ENCODE measurements around the gene NFIA. TPM values are rescaled to one million over a fixed set of nuclear protein-coding genes. Genes with fewer than 3 reads are reported as not detected.
"Not testable (repeated sequence)": the region's sequence is repeated elsewhere in the genome, so short reads cannot be mapped to it uniquely, and the experiment has no call there.

Gene NFIA
- total RNA-seq, 3 donors from 2014 or later, result 2.7 to 6.9 (median 5.8) TPM

- Mint-ChIP-seq H3K4me3 (no peak overlapping the region), H3K9me3 (no peaks in the 10 kb centered on the region), H3K27me3 (ENCODE audit: low read depth) (no peaks in the 10 kb centered on the region), H3K4me1 (ENCODE audit: low read depth) (peaks cover 9% of the 10 kb centered on the region), H3K36me3 (ENCODE audit: insufficient read depth) (no peaks in the 10 kb centered on the region)
- DNase-seq, result peak; percentile 58
- ATAC-seq, result peak; percentile 87
Observed at GRCh38 chr1:61453111-61453961, 371.0 kb downstream of the NFIA start.

DNA sequence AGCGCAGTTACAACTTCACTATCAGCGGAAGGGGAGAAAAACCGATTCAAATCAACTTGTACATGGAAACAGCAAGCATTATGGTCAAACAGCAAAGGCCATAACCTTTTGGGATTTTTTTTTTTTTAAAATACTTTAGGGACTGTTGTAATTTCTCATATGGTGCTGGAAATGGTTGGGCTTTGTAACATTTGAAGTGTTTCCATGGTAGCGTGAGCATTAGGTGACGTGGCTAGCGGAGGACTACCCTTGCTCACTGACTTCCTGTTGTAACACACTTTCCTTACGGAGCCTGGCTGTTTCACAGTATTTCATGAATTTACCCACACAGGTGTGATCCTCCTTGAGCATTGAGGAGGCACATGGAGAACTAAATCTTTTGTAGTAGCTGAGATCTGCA is 373.0 kb downstream of the NFIA start:
- H3K36me3 Mint-ChIP-seq (ENCODE audit: insufficient read depth), result no peaks in the 10 kb centered on the region
- ATAC-seq (no peak), DNase-seq (no peak)
- peaks cover 9% of the 10 kb centered on the region for H3K4me1 Mint-ChIP-seq (ENCODE audit: low read depth)
- no peaks in the 10 kb centered on the region for H3K27me3 Mint-ChIP-seq (ENCODE audit: low read depth)
- H3K4me3 Mint-ChIP-seq, result no peak overlapping the region
- no peaks in the 10 kb centered on the region for H3K9me3 Mint-ChIP-seq

GRCh38 chr1:61457526-61458040 is 375.2 kb downstream of the NFIA start:
- ATAC-seq, result no peak
- no peaks in the 10 kb centered on the region for H3K27me3 Mint-ChIP-seq (ENCODE audit: low read depth)
- DNase-seq, result no peak
- H3K4me1 Mint-ChIP-seq (ENCODE audit: low read depth), result peaks cover 8% of the 10 kb centered on the region
- no peaks in the 10 kb centered on the region for H3K9me3 Mint-ChIP-seq
- H3K4me3 Mint-ChIP-seq, result no peak overlapping the region
- no peaks in the 10 kb centered on the region for H3K36me3 Mint-ChIP-seq (ENCODE audit: insufficient read depth)

GRCh38 chr1:61459345-61459744 is 377.0 kb downstream of the NFIA start:
- Mint-ChIP-seq H3K27me3 (ENCODE audit: low read depth) (no peaks in the 10 kb centered on the region), H3K4me1 (ENCODE audit: low read depth) (no peaks in the 10 kb centered on the region), H3K9me3 (no peaks in the 10 kb centered on the region), H3K36me3 (ENCODE audit: insufficient read depth) (no peaks in the 10 kb centered on the region), H3K4me3 (no peak overlapping the region)
- ATAC-seq, result no peak
- DNase-seq, result no peak

DNA sequence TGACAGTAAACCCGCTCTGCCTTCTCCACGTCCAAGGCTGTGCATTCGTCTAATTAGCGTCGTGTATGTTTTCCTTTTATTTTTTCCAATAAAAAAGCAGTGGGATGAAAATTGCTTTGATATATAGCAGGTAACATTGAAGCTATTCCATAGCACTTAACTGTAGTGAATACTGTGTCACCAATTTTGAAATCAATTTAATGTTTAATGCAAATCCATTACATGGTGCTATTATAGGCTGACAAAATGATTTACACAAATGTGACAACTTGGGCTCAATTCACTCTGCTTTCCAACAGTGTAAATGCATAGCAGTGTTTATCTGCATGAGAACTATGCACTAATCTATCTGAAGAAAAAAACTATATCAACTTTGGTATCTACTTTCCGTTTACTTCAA is 377.8 kb downstream of the NFIA start:
- Mint-ChIP-seq H3K4me1 (ENCODE audit: low read depth) (no peaks in the 10 kb centered on the region), H3K9me3 (no peaks in the 10 kb centered on the region), H3K36me3 (ENCODE audit: insufficient read depth) (no peaks in the 10 kb centered on the region), H3K4me3 (no peak overlapping the region), H3K27me3 (ENCODE audit: low read depth) (no peaks in the 10 kb centered on the region)
- ATAC-seq, result no peak
- DNase-seq, result no peak

GRCh38 chr1:61461406-61462384 is 379.3 kb downstream of the NFIA start:
- no peak for ATAC-seq
- Mint-ChIP-seq H3K4me1 (ENCODE audit: low read depth) (no peaks in the 10 kb centered on the region), H3K9me3 (no peaks in the 10 kb centered on the region), H3K36me3 (ENCODE audit: insufficient read depth) (no peaks in the 10 kb centered on the region), H3K4me3 (no peak overlapping the region), H3K27me3 (ENCODE audit: low read depth) (no peaks in the 10 kb centered on the region)
- DNase-seq, result no peak

DNA sequence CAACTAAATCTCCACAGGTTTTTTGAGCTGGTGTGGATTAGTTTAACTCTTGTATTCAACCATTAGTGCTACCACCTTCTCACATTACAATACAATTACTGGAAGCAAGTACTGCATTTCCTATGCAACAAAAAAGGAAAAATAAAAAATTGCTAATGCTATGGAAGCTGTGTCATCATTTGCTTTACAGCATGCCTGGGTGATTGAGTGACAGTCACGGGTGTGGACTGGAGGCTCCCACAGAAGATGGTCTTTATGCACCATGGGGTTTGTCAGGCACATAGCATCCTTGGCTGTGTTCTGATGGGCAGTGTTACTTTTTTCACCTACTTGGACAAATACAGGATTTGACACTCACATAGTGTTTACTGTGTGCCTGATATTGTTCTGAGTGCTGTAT is 380.3 kb downstream of the NFIA start:
- H3K27me3 Mint-ChIP-seq (ENCODE audit: low read depth), result no peaks in the 10 kb centered on the region
- ATAC-seq (no peak), DNase-seq (no peak)
- no peak overlapping the region for H3K4me3 Mint-ChIP-seq
- H3K4me1 Mint-ChIP-seq (ENCODE audit: low read depth), result no peaks in the 10 kb centered on the region
- H3K36me3 Mint-ChIP-seq (ENCODE audit: insufficient read depth), result no peaks in the 10 kb centered on the region
- no peaks in the 10 kb centered on the region for H3K9me3 Mint-ChIP-seq

- Mint-ChIP-seq H3K27me3 (ENCODE audit: low read depth) (no peaks in the 10 kb centered on the region), H3K4me3 (no peak overlapping the region), H3K4me1 (ENCODE audit: low read depth) (no peaks in the 10 kb centered on the region), H3K36me3 (ENCODE audit: insufficient read depth) (no peaks in the 10 kb centered on the region), H3K9me3 (no peaks in the 10 kb centered on the region)
- no peak for ATAC-seq
- DNase-seq, result no peak
Observed at GRCh38 chr1:61463220-61463619, 380.9 kb downstream of the NFIA start.

GRCh38 chr1:61467836-61468235 is 385.5 kb downstream of the NFIA start:
- not testable (repeated sequence) for ATAC-seq; H3K27me3 Mint-ChIP-seq (ENCODE audit: low read depth); H3K4me1 Mint-ChIP-seq (ENCODE audit: low read depth); H3K9me3 Mint-ChIP-seq; H3K36me3 Mint-ChIP-seq (ENCODE audit: insufficient read depth); DNase-seq; H3K4me3 Mint-ChIP-seq

DNA sequence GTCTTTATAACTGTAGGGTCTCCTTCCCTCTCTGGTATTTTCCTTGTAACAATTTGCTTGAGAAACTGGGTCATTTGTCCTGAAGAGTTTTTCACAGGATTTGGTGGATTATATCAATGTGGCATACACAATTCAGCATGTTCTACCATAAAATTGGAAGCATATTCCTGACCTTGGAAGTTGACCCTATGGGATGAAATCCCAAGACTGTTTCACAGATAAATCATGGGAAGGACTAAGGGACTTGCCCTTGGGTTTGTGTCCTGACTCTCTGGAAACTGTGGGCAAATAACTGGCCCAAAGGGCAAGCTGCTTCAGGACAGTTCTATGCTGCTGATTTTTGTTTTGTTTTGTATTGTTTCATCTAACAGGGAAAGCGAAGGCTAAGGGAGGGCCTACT is 387.0 kb downstream of the NFIA start:
- Mint-ChIP-seq H3K27me3 (ENCODE audit: low read depth) (no peaks in the 10 kb centered on the region), H3K36me3 (ENCODE audit: insufficient read depth) (no peaks in the 10 kb centered on the region), H3K4me3 (no peak overlapping the region), H3K9me3 (no peaks in the 10 kb centered on the region), H3K4me1 (ENCODE audit: low read depth) (no peaks in the 10 kb centered on the region)
- ATAC-seq, result no peak
- DNase-seq, result no peak

- no peaks in the 10 kb centered on the region for H3K36me3 Mint-ChIP-seq (ENCODE audit: insufficient read depth)
- H3K4me3 Mint-ChIP-seq, result no peak overlapping the region
- peaks cover 8% of the 10 kb centered on the region for H3K27me3 Mint-ChIP-seq (ENCODE audit: low read depth)
- H3K4me1 Mint-ChIP-seq (ENCODE audit: low read depth), result no peaks in the 10 kb centered on the region
- DNase-seq (no peak), ATAC-seq (no peak)
- no peaks in the 10 kb centered on the region for H3K9me3 Mint-ChIP-seq
Observed at GRCh38 chr1:61472876-61473275, 390.5 kb downstream of the NFIA start.

DNA sequence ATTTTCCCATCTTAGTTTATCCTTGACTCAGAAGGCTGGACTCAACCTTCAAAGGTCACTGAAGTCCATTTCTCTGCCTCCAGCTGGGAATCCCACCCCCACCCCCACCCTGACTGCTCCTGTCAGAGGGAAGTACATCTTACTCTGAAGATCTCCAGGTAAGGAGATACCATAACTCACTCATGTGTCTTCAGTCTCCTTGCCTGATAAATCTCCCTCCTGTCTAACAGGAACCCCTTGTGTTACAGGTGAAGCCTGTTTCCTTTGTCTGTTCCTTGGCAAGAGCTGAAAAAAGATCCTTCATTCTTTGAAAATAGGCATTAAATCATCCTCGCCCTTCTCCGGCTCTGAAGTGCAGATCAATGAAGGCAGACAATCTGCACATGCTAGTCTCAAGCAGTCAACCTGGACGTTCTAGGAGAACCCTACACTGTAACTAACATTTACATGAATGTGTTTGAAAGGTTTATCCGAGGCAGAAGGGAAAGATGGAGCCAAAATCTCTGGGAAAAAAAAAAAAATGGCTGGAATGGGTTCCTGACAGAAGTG is 392.0 kb downstream of the NFIA start:
- no peak for DNase-seq
- H3K4me3 Mint-ChIP-seq, result no peak overlapping the region
- H3K9me3 Mint-ChIP-seq, result no peaks in the 10 kb centered on the region
- H3K36me3 Mint-ChIP-seq (ENCODE audit: insufficient read depth), result no peaks in the 10 kb centered on the region
- H3K4me1 Mint-ChIP-seq (ENCODE audit: low read depth), result no peaks in the 10 kb centered on the region
- no peak for ATAC-seq
- H3K27me3 Mint-ChIP-seq (ENCODE audit: low read depth), result peaks cover 11% of the 10 kb centered on the region

- ATAC-seq, result no peak
- no peaks in the 10 kb centered on the region for H3K4me1 Mint-ChIP-seq (ENCODE audit: low read depth)
- no peaks in the 10 kb centered on the region for H3K36me3 Mint-ChIP-seq (ENCODE audit: insufficient read depth)
- no peak overlapping the region for H3K4me3 Mint-ChIP-seq
- no peak for DNase-seq
- H3K27me3 Mint-ChIP-seq (ENCODE audit: low read depth), result peaks cover 11% of the 10 kb centered on the region
- H3K9me3 Mint-ChIP-seq, result no peaks in the 10 kb centered on the region
Observed at GRCh38 chr1:61474963-61475362, 392.6 kb downstream of the NFIA start.

DNA sequence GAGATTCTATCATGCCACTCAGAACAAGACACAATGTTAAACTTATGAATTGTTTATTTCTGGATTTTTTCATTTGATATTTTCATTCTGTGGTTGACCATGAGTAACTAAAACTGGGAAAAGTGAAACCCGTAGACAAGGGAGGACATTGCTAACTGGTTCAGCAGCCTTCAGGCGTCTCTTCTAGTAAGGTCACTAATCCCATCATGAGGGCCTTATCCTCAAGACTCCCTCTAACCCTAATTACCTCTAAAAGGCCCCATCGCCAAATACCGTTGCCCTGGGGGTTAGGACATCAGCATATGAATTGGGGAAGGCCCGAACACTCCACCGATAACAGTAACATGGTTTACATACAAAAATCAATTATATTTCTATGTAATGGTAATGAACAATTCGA is 394.9 kb downstream of the NFIA start:
- DNase-seq, result no peak
- Mint-ChIP-seq H3K9me3 (no peaks in the 10 kb centered on the region), H3K27me3 (ENCODE audit: low read depth) (peaks cover 20% of the 10 kb centered on the region), H3K4me1 (ENCODE audit: low read depth) (no peaks in the 10 kb centered on the region), H3K36me3 (ENCODE audit: insufficient read depth) (no peaks in the 10 kb centered on the region), H3K4me3 (no peak overlapping the region)
- no peak for ATAC-seq

All from activated T-cell treated with anti-CD3 and anti-CD28 coated beads, Interleukin-2, amount 50 U/mL, for 4 hours (primary cell).